ENCODE measurements around the gene CDIP1. TPM values are rescaled to one million over a fixed set of nuclear protein-coding genes. Genes with fewer than 3 reads are reported as not detected.

CDIP1 gene
- total and polyA plus RNA-seq, 10 of the 15 experiments (the other 5 are each of a cell fraction or from before 2014, with no cell fraction given), result 6.1 to 32.4 (median 13.6) TPM

GRCh38 chr16:4522051-4522581 is 16.5 kb downstream of the CDIP1 start:
- Histone ChIP-seq H4K20me1 (ENCODE audit: control insufficient read depth, insufficient read depth) (no peaks in the 10 kb centered on the region), H3K79me2 (ENCODE audit: control insufficient read depth, insufficient read depth, low read length) (no peaks in the 10 kb centered on the region), H2AFZ (ENCODE audit: control insufficient read depth, low read depth, low read length) (no peak overlapping the region), H3K4me3 (no peak overlapping the region), H3K9ac (ENCODE audit: control insufficient read depth, insufficient read depth, low read length) (no peak overlapping the region), H3K4me1 (ENCODE audit: control insufficient read depth, insufficient read depth, low read length) (peaks cover under 1% of the 10 kb centered on the region; the same call in 1 of the 2 replicates), H3K27me3 (replicated peaks in 1 of 2; ENCODE audit: control insufficient read depth in 2 of 2, insufficient read depth in 2 of 2, low read length in 1 of 2) (no peaks in the 10 kb centered on the region), H3K27ac (ENCODE audit: control insufficient read depth, insufficient read depth) (no peak overlapping the region), H3K9me3 (replicated peaks; ENCODE audit: control insufficient read depth, insufficient read depth, low read length) (no peaks in the 10 kb centered on the region), H3K4me2 (ENCODE audit: control insufficient read depth, insufficient read depth) (no peak overlapping the region), H3K36me3 (ENCODE audit: control insufficient read depth in 2 of 2, insufficient read depth in 2 of 2, low read length in 1 of 2) (no peaks in the 10 kb centered on the region; a peak in 2 of 4 replicates)
- CTCF ChIA-PET, result interaction anchor here (1.0 to 1.6 kb wide), 2 partner anchors 26 to 36 kb away, joined by 3 to 6 read pairs; no protein-coding TSS in a partner anchor
- DNase-seq (ENCODE audit: low read depth, low spot score) (no peak), ATAC-seq (no peak), FAIRE-seq (no peak)
- 24% methylated on average over 8 of the region's 8 CpGs for WGBS (ENCODE audit: insufficient coverage, insufficient replicate concordance, low lambda C conversion rate, missing lambda C conversion rate)
- RAD21 ChIA-PET (ENCODE audit: unreplicated experiment), result no interaction called here
- POLR2A ChIA-PET, result no interaction called here
- no TSS peak for BruUV-seq (replicated peaks)
- intact Hi-C loops (cut with micrococcal nuclease; ENCODE audit: unreplicated experiment), result no loop called here
- in situ Hi-C loops (cut with MboI), result no loop called here
- SMC1A ChIA-PET (ENCODE audit: uncharacterized antibody, unreplicated experiment), result no interaction called here
- TF ChIP-seq SRF (IDR thresholded peaks at IDR 0.05; ENCODE audit: low read depth in 2 of 2, low read length in 2 of 2) (no peak), BMI1 (IDR thresholded peaks at IDR 0.05; ENCODE audit: borderline replicate concordance) (no peak), SP1 (IDR thresholded peaks at IDR 0.05; ENCODE audit: low read depth, low read length) (no peak), USF1 (IDR thresholded peaks at IDR 0.05; ENCODE audit: borderline replicate concordance, extremely low read length, insufficient read depth, low read depth, low read length) (no peak), FOXM1 (IDR thresholded peaks at IDR 0.05; ENCODE audit: low read depth, low read length) (no peak), ZNF207 (IDR thresholded peaks at IDR 0.05; ENCODE audit: borderline replicate concordance) (no peak), NR2F1 (conservative IDR thresholded peaks at IDR 0.05) (no peak), MXI1 (IDR thresholded peaks at IDR 0.05; ENCODE audit: low read depth, low read length) (no peak), POLR2AphosphoS2 (IDR thresholded peaks at IDR 0.05; ENCODE audit: low read depth, low read length) (no peak), EGR1 (IDR thresholded peaks at IDR 0.05; ENCODE audit: borderline replicate concordance in 1 of 2, low read depth in 2 of 2, low read length in 2 of 2) (no peak), GABPA (IDR thresholded peaks at IDR 0.05; ENCODE audit: low read depth) (no peak), SUPT20H (IDR thresholded peaks at IDR 0.05; ENCODE audit: borderline replicate concordance, control insufficient read depth, low read depth, low read length) (no peak), RAD51 (IDR thresholded peaks at IDR 0.05) (no peak), EZH2 (IDR thresholded peaks at IDR 0.05; ENCODE audit: borderline replicate concordance, control insufficient read depth, low read depth, low read length) (no peak), IRF3 (IDR thresholded peaks at IDR 0.05) (no peak), RELB (IDR thresholded peaks at IDR 0.05; ENCODE audit: low read depth) (no peak), CHD1 (IDR thresholded peaks at IDR 0.05; ENCODE audit: low read depth, low read length) (no peak)
- TF ChIP-seq, protein P1, sequence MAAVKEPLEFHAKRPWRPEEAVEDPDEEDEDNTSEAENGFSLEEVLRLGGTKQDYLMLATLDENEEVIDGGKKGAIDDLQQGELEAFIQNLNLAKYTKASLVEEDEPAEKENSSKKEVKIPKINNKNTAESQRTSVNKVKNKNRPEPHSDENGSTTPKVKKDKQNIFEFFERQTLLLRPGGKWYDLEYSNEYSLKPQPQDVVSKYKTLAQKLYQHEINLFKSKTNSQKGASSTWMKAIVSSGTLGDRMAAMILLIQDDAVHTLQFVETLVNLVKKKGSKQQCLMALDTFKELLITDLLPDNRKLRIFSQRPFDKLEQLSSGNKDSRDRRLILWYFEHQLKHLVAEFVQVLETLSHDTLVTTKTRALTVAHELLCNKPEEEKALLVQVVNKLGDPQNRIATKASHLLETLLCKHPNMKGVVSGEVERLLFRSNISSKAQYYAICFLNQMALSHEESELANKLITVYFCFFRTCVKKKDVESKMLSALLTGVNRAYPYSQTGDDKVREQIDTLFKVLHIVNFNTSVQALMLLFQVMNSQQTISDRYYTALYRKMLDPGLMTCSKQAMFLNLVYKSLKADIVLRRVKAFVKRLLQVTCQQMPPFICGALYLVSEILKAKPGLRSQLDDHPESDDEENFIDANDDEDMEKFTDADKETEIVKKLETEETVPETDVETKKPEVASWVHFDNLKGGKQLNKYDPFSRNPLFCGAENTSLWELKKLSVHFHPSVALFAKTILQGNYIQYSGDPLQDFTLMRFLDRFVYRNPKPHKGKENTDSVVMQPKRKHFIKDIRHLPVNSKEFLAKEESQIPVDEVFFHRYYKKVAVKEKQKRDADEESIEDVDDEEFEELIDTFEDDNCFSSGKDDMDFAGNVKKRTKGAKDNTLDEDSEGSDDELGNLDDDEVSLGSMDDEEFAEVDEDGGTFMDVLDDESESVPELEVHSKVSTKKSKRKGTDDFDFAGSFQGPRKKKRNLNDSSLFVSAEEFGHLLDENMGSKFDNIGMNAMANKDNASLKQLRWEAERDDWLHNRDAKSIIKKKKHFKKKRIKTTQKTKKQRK (IDR thresholded peaks at IDR 0.05; ENCODE audit: low read depth, low read length), result no peak

All from GM12878 (cell line).